ENCODE measurements around the gene SHOX.

DNA sequence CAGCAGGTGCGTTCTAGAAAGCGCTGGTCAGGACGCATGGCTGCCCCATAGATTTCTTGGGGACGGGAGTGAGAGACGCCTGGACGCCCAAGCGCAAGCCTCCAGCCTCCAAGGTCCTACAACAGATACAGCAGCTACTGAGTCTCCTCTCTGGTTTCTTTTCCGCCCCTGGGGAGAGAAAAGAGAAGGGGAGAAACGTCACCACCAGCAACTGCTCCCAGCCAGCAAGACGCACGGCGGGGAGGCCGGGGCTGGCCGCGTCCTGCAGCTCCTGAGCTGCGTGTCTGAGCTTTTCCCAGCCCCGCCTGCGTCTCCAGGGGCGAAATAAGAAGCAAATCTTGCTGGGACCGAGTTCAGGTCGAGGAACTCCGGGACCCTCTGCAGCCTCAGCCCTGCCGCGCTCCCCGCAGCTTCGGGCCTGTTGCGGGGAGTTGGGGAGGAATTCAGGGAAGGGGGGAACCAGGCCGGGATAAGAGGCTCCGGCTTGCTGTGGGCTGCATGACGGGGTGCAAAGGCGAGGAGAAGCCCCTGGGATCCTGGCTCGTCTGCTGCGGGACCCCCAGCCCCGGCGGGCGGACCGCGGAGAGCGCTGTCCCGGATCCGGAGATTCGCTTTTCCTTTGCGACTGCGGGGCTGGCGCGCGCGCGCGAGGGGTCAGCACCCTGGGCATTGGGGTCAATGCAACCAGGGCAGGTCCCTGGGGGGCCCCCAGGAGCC is 6.8 kb upstream of the SHOX start:
- no peak for TF ChIP-seq POLR2AphosphoS5 (IDR thresholded peaks at IDR 0.05; ENCODE audit: insufficient read depth in 1 of 2, low read depth in 1 of 2)
- TF ChIP-seq, protein P1, sequence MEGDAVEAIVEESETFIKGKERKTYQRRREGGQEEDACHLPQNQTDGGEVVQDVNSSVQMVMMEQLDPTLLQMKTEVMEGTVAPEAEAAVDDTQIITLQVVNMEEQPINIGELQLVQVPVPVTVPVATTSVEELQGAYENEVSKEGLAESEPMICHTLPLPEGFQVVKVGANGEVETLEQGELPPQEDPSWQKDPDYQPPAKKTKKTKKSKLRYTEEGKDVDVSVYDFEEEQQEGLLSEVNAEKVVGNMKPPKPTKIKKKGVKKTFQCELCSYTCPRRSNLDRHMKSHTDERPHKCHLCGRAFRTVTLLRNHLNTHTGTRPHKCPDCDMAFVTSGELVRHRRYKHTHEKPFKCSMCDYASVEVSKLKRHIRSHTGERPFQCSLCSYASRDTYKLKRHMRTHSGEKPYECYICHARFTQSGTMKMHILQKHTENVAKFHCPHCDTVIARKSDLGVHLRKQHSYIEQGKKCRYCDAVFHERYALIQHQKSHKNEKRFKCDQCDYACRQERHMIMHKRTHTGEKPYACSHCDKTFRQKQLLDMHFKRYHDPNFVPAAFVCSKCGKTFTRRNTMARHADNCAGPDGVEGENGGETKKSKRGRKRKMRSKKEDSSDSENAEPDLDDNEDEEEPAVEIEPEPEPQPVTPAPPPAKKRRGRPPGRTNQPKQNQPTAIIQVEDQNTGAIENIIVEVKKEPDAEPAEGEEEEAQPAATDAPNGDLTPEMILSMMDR (IDR thresholded peaks at IDR 0.05): no peak
